KOPT-K1 (cell line): ENCODE data around the gene OPRM1.
"Not testable (repeated sequence)": the region's sequence is repeated elsewhere in the genome, so short reads cannot be mapped to it uniquely, and the experiment has no call there.

Experiments
- H3K27ac ChIP-seq: fragments of 200-600 bp; sonication (generic); 2 replicates; pipeline ENCODE4 v1.5.1; 2016; ENCODE audit warnings: antibody characterized with exemption, mild to moderate bottlenecking, low read depth, low read length; ENCODE audit not compliant: poor library complexity, severe bottlenecking
- H3K36me3 ChIP-seq: fragments of 200-600 bp; sonication (generic); 2 replicates; pipeline ENCODE4 v1.5.1; 2017; ENCODE audit warnings: antibody characterized with exemption, mild to moderate bottlenecking, low read length, moderate library complexity; ENCODE audit not compliant: insufficient read depth
- H3K9me3 ChIP-seq: fragments of 200-600 bp; sonication (generic); 2 replicates; pipeline ENCODE4 v1.5.1; 2017; ENCODE audit warnings: antibody characterized with exemption, low read length, mild to moderate bottlenecking; ENCODE audit not compliant: insufficient read depth, poor library complexity, severe bottlenecking

Gene OPRM1

GRCh38 chr6:154227862-154228520 lies 189.0 kb downstream of the OPRM1 start:
- H3K9me3 ChIP-seq = no peaks in the 10 kb centered on the region
- 0 out of 2 replicates have a peak, but pooled peaks cover 2% of the 10 kb centered on the region for H3K36me3 ChIP-seq
- no peak overlapping the region for H3K27ac ChIP-seq

- H3K27ac ChIP-seq = peak overlapping the region; percentile 22
- H3K36me3 ChIP-seq = no peaks in the 10 kb centered on the region
- H3K9me3 ChIP-seq = no peaks in the 10 kb centered on the region
Observed at GRCh38 chr6:154228521-154228905, 189.5 kb downstream of the OPRM1 start.

- Histone ChIP-seq H3K36me3 (no peaks in the 10 kb centered on the region), H3K27ac (peak overlapping the region; percentile 72), H3K9me3 (no peaks in the 10 kb centered on the region)
Observed at GRCh38 chr6:154229786-154230185, 190.7 kb downstream of the OPRM1 start.

- no peaks in the 10 kb centered on the region for H3K9me3 ChIP-seq
- peak overlapping the region; percentile 72 for H3K27ac ChIP-seq
- H3K36me3 ChIP-seq = no peaks in the 10 kb centered on the region
Observed at GRCh38 chr6:154230393-154230792, 191.4 kb downstream of the OPRM1 start.

- peak overlapping the region; percentile 72 for H3K27ac ChIP-seq
- H3K9me3 ChIP-seq = no peaks in the 10 kb centered on the region
- H3K36me3 ChIP-seq = no peaks in the 10 kb centered on the region
Observed at GRCh38 chr6:154230910-154231595, 192.0 kb downstream of the OPRM1 start.

GRCh38 chr6:154232013-154232910 lies 193.2 kb downstream of the OPRM1 start:
- H3K9me3 ChIP-seq = no peaks in the 10 kb centered on the region
- no peaks in the 10 kb centered on the region for H3K36me3 ChIP-seq
- H3K27ac ChIP-seq = peak overlapping the region; percentile 72

- Histone ChIP-seq H3K36me3 (no peaks in the 10 kb centered on the region), H3K9me3 (no peaks in the 10 kb centered on the region), H3K27ac (peak overlapping the region; percentile 59)
Observed at GRCh38 chr6:154233383-154233782, 194.3 kb downstream of the OPRM1 start.

- Histone ChIP-seq H3K27ac (peak overlapping the region; percentile 59), H3K36me3 (no peaks in the 10 kb centered on the region), H3K9me3 (no peaks in the 10 kb centered on the region)
Observed at GRCh38 chr6:154234019-154234772, 195.2 kb downstream of the OPRM1 start.

GRCh38 chr6:154236646-154237301 lies 197.7 kb downstream of the OPRM1 start:
- H3K27ac ChIP-seq = no peak overlapping the region
- H3K36me3 ChIP-seq = 0 out of 2 replicates have a peak, but pooled peaks cover 5% of the 10 kb centered on the region
- H3K9me3 ChIP-seq = no peaks in the 10 kb centered on the region

GRCh38 chr6:154238831-154239230 lies 199.8 kb downstream of the OPRM1 start:
- no peak overlapping the region for H3K27ac ChIP-seq
- H3K9me3 ChIP-seq = no peaks in the 10 kb centered on the region
- H3K36me3 ChIP-seq = peaks cover 18% of the 10 kb centered on the region; the same call in 1 of the 2 replicates

GRCh38 chr6:154239392-154239791 lies 200.4 kb downstream of the OPRM1 start:
- Histone ChIP-seq H3K27ac (no peak overlapping the region), H3K36me3 (peaks cover 18% of the 10 kb centered on the region; the same call in 1 of the 2 replicates), H3K9me3 (no peaks in the 10 kb centered on the region)

- peaks cover 18% of the 10 kb centered on the region; the same call in 1 of the 2 replicates for H3K36me3 ChIP-seq
- not testable (repeated sequence) for H3K9me3 ChIP-seq, H3K27ac ChIP-seq
Observed at GRCh38 chr6:154241061-154241460, 202.0 kb downstream of the OPRM1 start.

- H3K9me3 ChIP-seq = no peaks in the 10 kb centered on the region
- H3K27ac ChIP-seq = no peak overlapping the region
- peaks cover 18% of the 10 kb centered on the region; the same call in 1 of the 2 replicates for H3K36me3 ChIP-seq
Observed at GRCh38 chr6:154241581-154241980, 202.5 kb downstream of the OPRM1 start.
